Measurements from ENCODE around the gene RAPGEF6.
"Not testable (repeated sequence)": the region's sequence is repeated elsewhere in the genome, so short reads cannot be mapped to it uniquely, and the experiment has no call there.

GRCh38 chr5:131621164-131621563 lies 13.9 kb downstream of the RAPGEF6 start:
- TF ChIP-seq CTCF (IDR thresholded peaks at IDR 0.05 in 2 of 3, conservative IDR thresholded peaks at IDR 0.05 in 1 of 3; ENCODE audit: insufficient read depth in 2 of 3, low read depth in 1 of 3, low read length in 3 of 3); TAF9B (IDR thresholded peaks at IDR 0.05; ENCODE audit: partially characterized antibody); EP400 (IDR thresholded peaks at IDR 0.05); MAX (CRISPR knock-in tag; IDR thresholded peaks at IDR 0.05); YY1 (IDR thresholded peaks at IDR 0.05; ENCODE audit: borderline replicate concordance in 1 of 3, control insufficient read depth in 1 of 3, extremely low read depth in 1 of 3, insufficient read depth in 3 of 3, insufficient read length in 1 of 3, insufficient replicate concordance in 2 of 3, low read depth in 1 of 3, low read length in 2 of 3); HDAC6 (IDR thresholded peaks at IDR 0.05; ENCODE audit: low read depth, low read length); ETS1 (conservative IDR thresholded peaks at IDR 0.05; ENCODE audit: control insufficient read depth, low read depth, low read length); ZBTB33 (CRISPR knock-in tag; IDR thresholded peaks at IDR 0.05); MAFK (IDR thresholded peaks at IDR 0.05; ENCODE audit: low read length); SNIP1 (IDR thresholded peaks at IDR 0.05; ENCODE audit: low read depth); ZNF12 (CRISPR knock-in tag; IDR thresholded peaks at IDR 0.05); BRD9 (IDR thresholded peaks at IDR 0.05; ENCODE audit: low read depth, partially characterized antibody); NONO (IDR thresholded peaks at IDR 0.05; ENCODE audit: low read depth in 2 of 2, low read length in 1 of 2): not testable (repeated sequence)

Data from K562 (cell line).